VCaP (cell line): ENCODE measurements around the gene PCDHA2.
"Not testable (repeated sequence)": the region's sequence is repeated elsewhere in the genome, so short reads cannot be mapped to it uniquely, and the experiment has no call there.

ENCODE experiments used
- H3K27ac ChIP-seq: fragments of 450-650 bp; 2 replicates; pipeline ENCODE4 v1.5.1; 2017
- CTCF ChIP-seq: fragments of 450-650 bp; conservative IDR thresholded peaks from 2 replicates; pipeline ENCODE4 v1.5.1; 2017; ENCODE audit warnings: mild to moderate bottlenecking, moderate library complexity

PCDHA2 gene

DNA sequence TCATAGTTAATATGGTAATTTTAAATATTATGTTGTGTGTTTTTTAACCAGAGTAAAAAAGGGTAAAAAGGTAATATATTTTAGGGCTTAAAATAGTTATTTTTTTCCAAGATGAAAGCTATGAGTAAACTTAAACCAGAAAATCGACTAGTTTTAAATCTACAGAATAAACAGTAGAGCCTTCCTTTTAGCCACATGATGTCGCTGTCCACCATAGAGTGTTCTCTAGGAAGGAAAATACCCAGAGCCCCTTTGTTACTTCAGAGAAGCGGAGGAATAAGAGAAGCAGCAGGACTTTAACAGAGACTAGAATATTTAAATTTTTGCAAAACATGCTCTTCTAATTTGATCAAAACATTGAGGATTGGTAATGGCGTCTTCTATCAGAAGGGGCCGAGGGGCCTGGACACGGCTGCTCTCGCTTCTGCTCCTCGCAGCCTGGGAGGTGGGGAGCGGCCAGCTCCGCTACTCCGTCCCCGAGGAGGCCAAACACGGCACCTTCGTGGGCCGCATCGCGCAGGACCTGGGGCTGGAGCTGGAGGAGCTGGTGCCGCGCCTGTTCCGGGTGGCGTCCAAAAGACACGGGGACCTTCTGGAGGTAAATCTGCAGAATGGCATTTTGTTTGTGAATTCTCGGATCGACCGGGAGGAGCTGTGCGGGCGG lies at the start of gene PCDHA2:
Gene PCDHA2 (plus strand): TSS at position 258 of the 664 bp plus-strand sequence.
- H3K27ac ChIP-seq, result no peak within 1 kb of the TSS
- TF ChIP-seq CTCF, result peak; percentile 38

GRCh38 chr5:140753561-140753960 lies 41.1 kb upstream of the PCDHA2 start:
- TF ChIP-seq CTCF, result no peak

GRCh38 chr5:140764177-140764973 lies 30.3 kb upstream of the PCDHA2 start:
- TF ChIP-seq CTCF, result no peak
- H3K27ac ChIP-seq, result no peak overlapping the region

More at GRCh38 chr5:140753561-140753960, 41.1 kb upstream of the PCDHA2 start:
- no peak overlapping the region for H3K27ac ChIP-seq

GRCh38 chr5:140767444-140767843 lies 27.2 kb upstream of the PCDHA2 start:
- H3K27ac ChIP-seq, result no peak overlapping the region

DNA sequence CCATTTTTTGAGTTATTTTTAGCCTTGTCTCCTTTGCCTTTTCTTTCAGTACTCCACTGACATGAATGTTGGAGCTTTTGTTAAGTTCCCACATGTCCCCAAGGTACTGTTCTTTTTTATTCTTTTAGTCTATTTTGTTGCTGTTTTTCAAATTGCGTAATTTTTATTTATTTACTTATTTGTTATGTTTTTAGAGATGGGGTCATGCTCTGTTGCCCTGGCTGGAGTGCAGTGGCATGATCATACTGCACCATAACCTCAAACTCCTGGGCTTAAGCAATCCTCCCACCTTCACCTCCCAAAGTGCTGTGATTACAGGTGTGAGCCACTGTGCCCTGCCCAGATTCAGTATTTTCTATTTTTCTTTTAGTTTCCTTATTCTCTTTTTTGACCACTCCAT lies 14.1 kb upstream of the PCDHA2 start:
- TF ChIP-seq CTCF, result no peak
- no peak overlapping the region for H3K27ac ChIP-seq

More at GRCh38 chr5:140767444-140767843, 27.2 kb upstream of the PCDHA2 start:
- TF ChIP-seq CTCF, result no peak

DNA sequence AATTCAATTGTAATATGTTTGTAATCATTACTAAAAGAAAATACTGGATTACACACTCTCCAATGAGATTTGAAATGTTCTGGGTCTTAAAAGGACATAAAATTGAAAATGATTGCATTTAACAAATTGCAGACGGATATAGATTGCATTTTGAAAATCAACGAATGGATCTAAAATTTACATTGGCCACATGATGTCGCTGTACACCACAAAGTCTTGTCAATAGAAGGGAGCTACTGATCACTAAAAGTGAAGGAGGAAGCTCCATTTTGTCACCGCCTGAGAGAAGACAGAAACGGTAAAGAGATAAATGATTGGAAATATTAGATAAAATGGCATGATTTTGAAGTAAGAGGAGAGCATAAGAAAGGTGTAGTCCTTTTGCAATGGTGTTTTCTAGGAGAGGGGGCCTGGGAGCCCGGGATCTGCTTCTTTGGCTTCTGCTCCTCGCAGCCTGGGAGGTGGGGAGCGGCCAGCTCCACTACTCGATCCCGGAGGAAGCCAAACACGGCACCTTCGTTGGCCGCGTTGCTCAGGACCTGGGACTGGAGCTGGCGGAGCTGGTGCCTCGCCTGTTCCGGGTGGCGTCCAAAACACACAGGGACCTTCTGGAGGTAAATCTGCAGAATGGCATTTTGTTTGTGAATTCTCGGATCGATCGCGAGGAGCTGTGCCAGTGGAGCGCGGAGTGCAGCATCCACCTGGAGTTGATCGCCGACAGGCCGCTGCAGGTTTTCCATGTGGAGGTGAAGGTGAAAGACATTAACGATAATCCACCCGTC lies 8.6 kb upstream of the PCDHA2 start, which contains the start of gene PCDHA1:
Gene PCDHA1 (plus strand): TSS at position 236 of the 782 bp plus-strand sequence.
- TF ChIP-seq CTCF, result no peak

DNA sequence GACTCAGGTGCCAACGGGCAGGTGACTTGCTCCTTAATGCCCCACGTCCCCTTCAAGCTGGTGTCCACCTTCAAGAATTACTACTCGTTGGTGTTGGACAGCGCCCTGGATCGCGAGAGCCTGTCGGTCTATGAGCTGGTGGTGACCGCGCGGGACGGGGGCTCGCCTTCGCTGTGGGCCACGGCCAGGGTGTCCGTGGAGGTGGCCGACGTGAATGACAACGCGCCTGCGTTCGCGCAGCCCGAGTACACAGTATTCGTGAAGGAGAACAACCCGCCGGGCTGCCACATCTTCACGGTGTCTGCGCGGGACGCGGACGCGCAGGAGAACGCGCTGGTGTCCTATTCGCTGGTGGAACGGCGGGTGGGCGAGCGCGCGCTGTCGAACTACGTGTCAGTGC lies 7.2 kb upstream of the PCDHA2 start:
- not testable (repeated sequence) for H3K27ac ChIP-seq

More for the DNA sequence above, 8.6 kb upstream of the PCDHA2 start, which contains the start of gene PCDHA1:
- H3K27ac ChIP-seq, result no peak within 1 kb of the TSS

DNA sequence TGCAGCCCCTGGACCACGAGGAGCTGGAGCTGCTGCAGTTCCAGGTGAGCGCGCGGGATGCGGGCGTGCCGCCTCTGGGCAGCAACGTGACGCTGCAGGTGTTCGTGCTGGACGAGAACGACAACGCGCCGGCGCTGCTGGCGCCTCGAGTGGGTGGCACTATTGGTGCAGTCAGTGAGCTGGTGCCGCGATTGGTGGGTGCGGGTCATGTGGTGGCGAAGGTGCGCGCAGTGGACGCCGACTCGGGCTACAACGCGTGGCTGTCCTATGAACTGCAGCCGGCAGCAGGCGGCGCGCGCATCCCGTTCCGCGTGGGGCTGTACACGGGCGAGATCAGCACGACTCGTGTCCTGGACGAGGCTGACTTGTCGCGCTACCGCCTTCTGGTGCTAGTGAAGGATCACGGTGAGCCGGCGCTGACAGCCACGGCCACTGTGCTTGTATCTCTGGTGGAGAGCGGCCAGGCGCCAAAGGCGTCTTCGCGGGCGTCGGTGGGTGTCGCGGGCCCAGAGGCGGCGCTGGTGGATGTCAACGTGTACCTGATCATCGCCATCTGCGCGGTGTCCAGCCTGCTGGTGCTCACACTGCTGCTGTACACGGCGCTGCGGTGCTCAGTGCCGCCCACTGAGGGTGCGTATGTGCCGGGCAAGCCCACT lies 6.7 kb upstream of the PCDHA2 start:
- H3K27ac ChIP-seq, result not testable (repeated sequence)
